A204.1 (cell line): ENCODE data around the gene DGKI.
A peak's percentile ranks its signal among the peaks of the same experiment; 100 is the strongest.

Experiments used
- FAIRE-seq: peaks from 2 replicates; lab custom pipeline; 2012; peaks lifted over from hg19 to GRCh38; lab: Jason Lieb, UNC

The DGKI gene

GRCh38 chr7:137685433-137686164, 161.2 kb downstream of the DGKI start:
- no peak for FAIRE-seq

DNA sequence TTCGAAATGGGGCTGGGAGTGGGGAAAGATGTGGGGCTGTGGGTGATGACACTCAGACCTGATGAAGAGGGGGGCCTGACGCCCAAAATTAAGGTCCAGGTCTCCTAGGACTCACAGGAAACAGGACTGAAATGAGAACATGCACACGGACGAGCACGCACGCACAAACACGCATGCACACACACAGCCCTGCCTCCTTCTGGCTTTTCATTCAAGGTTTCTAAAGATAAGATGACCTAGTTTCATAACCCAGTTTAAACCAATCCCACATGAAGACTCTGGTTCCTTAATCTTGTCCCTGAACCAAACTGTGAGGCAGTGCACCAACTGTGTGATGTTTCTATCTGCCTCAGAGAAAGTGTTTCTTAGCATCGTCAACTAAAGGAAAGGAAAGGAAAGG, 162.0 kb downstream of the DGKI start:
- FAIRE-seq: no peak

DNA sequence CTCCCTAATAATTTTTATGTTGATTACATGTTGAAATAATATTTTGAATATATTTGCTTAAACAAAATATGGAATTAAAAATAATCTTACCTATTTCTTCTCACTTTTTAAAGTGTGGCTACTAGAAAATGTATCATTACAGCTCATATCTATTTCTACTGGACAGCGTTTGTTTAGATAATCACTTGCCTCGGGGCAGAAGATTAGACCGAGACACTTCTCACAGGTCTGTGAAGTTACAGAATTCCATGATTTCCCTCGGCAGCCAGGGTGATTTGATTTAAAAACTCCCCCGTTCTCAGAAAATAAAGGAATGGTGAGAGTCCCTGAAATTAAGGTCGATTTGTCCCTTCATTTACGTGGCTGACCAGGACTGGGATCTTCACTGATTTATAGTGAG, 162.5 kb downstream of the DGKI start:
- FAIRE-seq: no peak

DNA sequence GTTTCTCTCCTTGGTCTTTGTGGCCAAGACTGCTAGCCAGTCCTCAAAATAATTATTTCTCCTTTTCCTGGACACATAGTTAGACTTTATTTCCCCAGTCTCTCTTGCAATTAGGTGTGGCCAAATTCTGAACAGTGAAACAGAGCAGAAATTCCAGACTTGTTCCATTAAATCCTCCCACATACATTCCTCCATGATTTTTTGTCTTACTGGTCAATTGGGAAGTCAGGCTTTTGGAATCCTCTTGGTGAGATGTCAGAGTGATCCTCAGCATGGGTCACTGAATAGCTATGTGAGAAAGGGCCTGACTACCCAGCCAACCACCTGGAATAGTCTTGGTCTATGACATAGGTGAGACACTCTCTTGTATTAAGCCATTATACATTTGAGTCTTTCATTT, 164.2 kb downstream of the DGKI start:
- FAIRE-seq: no peak

- FAIRE-seq: no peak
Observed at GRCh38 chr7:137681657-137682562, 164.9 kb downstream of the DGKI start.

- FAIRE-seq: no peak
Observed at GRCh38 chr7:137674551-137675409, 172.0 kb downstream of the DGKI start.

GRCh38 chr7:137674048-137674447, 172.7 kb downstream of the DGKI start:
- FAIRE-seq: no peak

- no peak for FAIRE-seq
Observed at GRCh38 chr7:137671920-137672319, 174.9 kb downstream of the DGKI start.

GRCh38 chr7:137670222-137671064, 176.3 kb downstream of the DGKI start:
- FAIRE-seq: no peak

- FAIRE-seq: no peak
Observed at GRCh38 chr7:137669706-137670105, 177.1 kb downstream of the DGKI start.

DNA sequence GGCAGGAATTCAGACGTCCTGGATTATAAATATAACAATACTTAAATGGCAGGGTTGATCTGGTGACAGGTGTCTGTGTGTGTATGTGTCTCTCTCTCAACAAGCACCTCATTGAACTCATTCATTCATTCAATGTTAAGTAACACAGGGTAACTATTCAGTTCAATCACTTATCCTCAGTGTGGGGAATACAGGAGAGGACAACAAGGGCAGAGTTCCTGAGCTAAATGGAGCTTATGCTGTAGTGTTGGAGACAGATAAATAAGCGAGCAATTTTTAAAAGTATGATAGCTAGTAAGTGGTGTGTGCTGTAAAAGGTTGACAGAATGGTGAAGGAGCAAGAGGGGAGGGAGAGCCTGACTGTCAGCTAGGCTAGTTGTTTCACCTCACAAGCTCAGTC, 178.4 kb downstream of the DGKI start:
- FAIRE-seq: no peak

GRCh38 chr7:137667633-137668387, 179.0 kb downstream of the DGKI start:
- FAIRE-seq: no peak

DNA sequence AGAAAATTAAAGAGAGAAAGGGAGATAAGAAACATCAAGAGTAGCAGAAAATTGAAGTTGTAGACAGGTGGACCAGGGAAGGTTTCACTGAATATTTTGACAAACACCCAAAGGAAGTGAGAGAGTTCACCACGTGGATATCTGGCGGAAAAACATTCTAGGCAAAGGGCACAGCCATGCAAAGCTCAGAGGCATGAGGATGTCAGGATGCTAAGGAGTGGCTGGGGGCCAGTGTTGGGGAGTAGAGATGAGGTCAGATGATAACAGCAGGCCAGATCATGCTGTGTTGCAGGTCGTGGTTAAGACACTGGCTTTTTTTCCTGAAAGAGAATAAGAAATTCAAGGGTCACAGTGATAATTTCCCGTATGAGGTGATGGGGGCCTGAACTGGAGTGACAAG, 181.9 kb downstream of the DGKI start:
- no peak for FAIRE-seq

DNA sequence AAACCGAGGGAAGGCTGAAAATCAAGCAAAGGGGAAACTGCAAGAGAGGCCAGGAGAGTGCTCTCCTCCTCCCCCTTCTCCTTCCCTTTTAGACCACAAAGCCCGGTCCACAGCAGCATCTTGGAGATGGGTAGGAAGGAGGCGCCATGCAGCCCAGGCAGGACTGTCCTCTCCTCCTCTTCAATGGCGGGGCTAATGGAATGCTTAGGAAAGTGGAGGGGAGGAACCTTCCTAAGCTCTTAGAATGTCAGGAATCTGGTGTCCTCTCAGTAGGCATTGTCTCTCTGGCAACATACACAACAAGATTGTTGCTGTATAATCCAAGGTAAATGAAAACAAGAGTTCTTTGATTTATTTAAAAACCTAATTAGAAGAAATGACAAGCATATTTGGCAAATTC, 185.1 kb downstream of the DGKI start:
- FAIRE-seq: no peak

DNA sequence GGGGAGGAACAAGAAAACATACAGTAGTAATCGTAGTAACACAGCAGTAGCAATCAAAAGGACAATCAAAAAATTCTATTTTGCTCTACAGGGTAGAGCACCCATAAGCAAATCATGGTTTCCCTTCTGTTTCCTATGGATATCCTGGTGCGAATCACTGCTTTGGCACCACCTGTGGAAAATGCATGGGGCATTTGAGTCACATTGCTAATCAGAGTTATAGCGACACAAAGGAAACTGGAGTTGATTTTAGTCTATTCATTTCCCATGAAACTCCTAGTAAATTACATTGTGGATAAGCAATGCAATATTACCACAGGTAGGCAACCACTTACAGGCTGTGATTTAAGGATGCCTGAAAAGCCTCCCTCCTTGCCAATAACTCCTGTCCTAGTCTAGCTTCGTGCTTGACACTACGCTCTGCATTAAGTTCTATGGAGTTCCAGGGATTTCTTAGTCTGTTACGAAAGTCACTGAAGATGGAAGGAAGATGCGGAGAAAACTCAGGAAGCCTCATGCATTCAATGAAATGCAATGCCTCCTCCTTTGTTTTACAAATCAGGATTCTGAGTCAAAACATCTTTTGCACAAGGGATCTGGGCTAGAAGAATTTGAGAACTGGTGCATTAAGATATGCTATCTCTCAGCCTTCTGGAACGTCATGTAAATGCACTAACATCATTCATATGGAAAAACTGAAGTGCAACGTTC, 188.4 kb downstream of the DGKI start:
- FAIRE-seq: no peak

GRCh38 chr7:137657476-137658189, 189.1 kb downstream of the DGKI start:
- FAIRE-seq: no peak

- FAIRE-seq: no peak
Observed at GRCh38 chr7:137656850-137657232, 189.9 kb downstream of the DGKI start.

GRCh38 chr7:137656227-137656849, 190.4 kb downstream of the DGKI start:
- peak; percentile 94 for FAIRE-seq

DNA sequence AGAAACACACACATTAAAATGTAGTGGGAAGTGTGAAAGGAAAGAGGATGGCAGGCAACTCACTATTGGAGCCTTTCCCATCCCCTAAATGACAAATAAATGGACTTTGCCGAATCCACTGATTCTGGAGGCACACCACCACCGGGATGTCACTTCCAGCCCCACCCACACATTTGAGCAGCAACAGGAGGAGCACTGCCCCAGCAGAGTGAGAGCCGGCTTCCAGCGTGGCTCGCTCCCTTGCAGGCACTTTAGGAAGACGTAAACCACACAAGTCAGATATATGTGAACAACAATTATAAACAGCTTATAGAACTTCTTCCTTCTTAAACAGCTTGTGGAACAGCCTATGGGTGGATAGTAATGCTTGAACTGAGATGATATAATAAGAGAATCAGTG, 191.0 kb downstream of the DGKI start:
- no peak for FAIRE-seq
